GM23338 (cell line): ENCODE results near the gene ROR1. TPM values are rescaled to one million over a fixed set of nuclear protein-coding genes. Genes with fewer than 3 reads are reported as not detected.

Experiments
- ATAC-seq: fragments of 200-7000 bp; cut with Tn5 transposase; 3 replicates; pipeline ENCODE4 v1.9.1; 2020
- DNase-seq: peaks from one replicate; pipeline ENCODE4 v3.0.0-alpha.2; 2015; ENCODE audit warnings: low spot score
- H2AFZ ChIP-seq: fragments of 200-600 bp; sonication (generic); 2 replicates; pipeline ENCODE4 v1.8.0; 2016; ENCODE audit warnings: antibody characterized with exemption, mild to moderate bottlenecking, moderate library complexity
- H3F3A ChIP-seq: fragments of 200-600 bp; sonication (generic); replicated peaks from 2 replicates; pipeline ENCODE4 v1.8.0; 2017; ENCODE audit warnings: antibody characterized with exemption, mixed run types, low read depth
- H3K27ac ChIP-seq: fragments of 200-600 bp; sonication (generic); 2 replicates; pipeline ENCODE4 v1.6.1; 2016; ENCODE audit warnings: low read depth
- H3K27me3 ChIP-seq: fragments of 200-600 bp; sonication (generic); 2 replicates; pipeline ENCODE4 v1.8.0; 2016; ENCODE audit warnings: mild to moderate bottlenecking, mixed run types, moderate library complexity; ENCODE audit not compliant: insufficient read depth
- H3K36me3 ChIP-seq: fragments of 200-600 bp; sonication (generic); 2 replicates; pipeline ENCODE4 v1.8.0; 2016; ENCODE audit warnings: mild to moderate bottlenecking; ENCODE audit not compliant: insufficient read depth
- H3K4me1 ChIP-seq: fragments of 200-600 bp; sonication (generic); 2 replicates; pipeline ENCODE4 v1.8.0; 2016; ENCODE audit warnings: mild to moderate bottlenecking, moderate library complexity; ENCODE audit not compliant: insufficient read depth
- H3K4me2 ChIP-seq: fragments of 200-600 bp; sonication (generic); 2 replicates; pipeline ENCODE4 v1.7.1; 2017; ENCODE audit warnings: mixed run types
- H3K4me3 ChIP-seq: fragments of 200-600 bp; sonication (generic); 2 replicates; pipeline ENCODE4 v1.6.1; 2016; ENCODE audit warnings: mixed run types
- H3K79me2 ChIP-seq: fragments of 200-600 bp; sonication (generic); replicated peaks from 2 replicates; pipeline ENCODE4 v1.8.0; 2017; ENCODE audit warnings: mild to moderate bottlenecking; ENCODE audit not compliant: insufficient read depth
- H3K9me2 ChIP-seq: fragments of 200-600 bp; sonication (generic); 2 replicates; pipeline ENCODE4 v1.8.0; 2017; ENCODE audit not compliant: insufficient read depth
- H4K20me1 ChIP-seq: fragments of 200-600 bp; sonication (generic); replicated peaks from 2 replicates; pipeline ENCODE4 v1.8.0; 2017; ENCODE audit warnings: mild to moderate bottlenecking; ENCODE audit not compliant: insufficient read depth
- H3K27ac Mint-ChIP-seq: 2 replicates; pipeline ENCODE4 v1.8.0; 2020; ENCODE audit warnings: inconsistent platforms, mild to moderate bottlenecking, moderate library complexity, mixed read lengths
- H3K27me3 Mint-ChIP-seq: 3 replicates; pipeline ENCODE4 v1.8.0; 2022; ENCODE audit warnings: low read depth, mild to moderate bottlenecking, moderate library complexity, mixed read lengths, inconsistent platforms; ENCODE audit not compliant: insufficient read depth, poor library complexity
- H3K36me3 Mint-ChIP-seq: 3 replicates; pipeline ENCODE4 v1.8.0; 2021; ENCODE audit warnings: low read depth, mild to moderate bottlenecking, inconsistent platforms, moderate library complexity, mixed read lengths
- H3K4me1 Mint-ChIP-seq: 3 replicates; pipeline ENCODE4 v1.8.0; 2020; ENCODE audit warnings: mild to moderate bottlenecking, inconsistent platforms, mixed read lengths
- H3K4me3 Mint-ChIP-seq: 3 replicates; pipeline ENCODE4 v1.8.0; 2021; ENCODE audit warnings: moderate library complexity, mild to moderate bottlenecking, inconsistent platforms, mixed read lengths
- H3K9me3 Mint-ChIP-seq: 3 replicates; pipeline ENCODE4 v1.8.0; 2020; ENCODE audit warnings: moderate library complexity, mild to moderate bottlenecking, inconsistent platforms, mixed read lengths
- EZH2 ChIP-seq: fragments of 200-600 bp; sonication (generic); IDR thresholded peaks from one replicate; pipeline ENCODE4 v1.8.0; 2017; ENCODE audit warnings: antibody characterized with exemption, mild to moderate bottlenecking, low read depth; ENCODE audit not compliant: unreplicated experiment
- EZH2phosphoT487 ChIP-seq: fragments of 200-600 bp; sonication (generic); IDR thresholded peaks from one replicate; pipeline ENCODE4 v1.8.1; 2018; ENCODE audit warnings: antibody characterized with exemption; ENCODE audit not compliant: unreplicated experiment
- JUNB ChIP-seq: IDR thresholded peaks from one replicate; pipeline ENCODE4 v1.6.1; 2016; ENCODE audit warnings: antibody characterized with exemption; ENCODE audit not compliant: unreplicated experiment
- NANOG ChIP-seq: IDR thresholded peaks from 2 replicates; pipeline ENCODE4 v1.6.1; 2016; ENCODE audit warnings: antibody characterized with exemption, borderline replicate concordance
- POLR2AphosphoS5 ChIP-seq: IDR thresholded peaks from 2 replicates; pipeline ENCODE4 v1.6.1; 2016; ENCODE audit warnings: antibody characterized with exemption, low read depth
- ZNF114 ChIP-seq: fragments of 250-450 bp; sonication (Bioruptor Pico); IDR thresholded peaks from 2 replicates; pipeline ENCODE4 v1.5.0; 2020; ENCODE audit warnings: mild to moderate bottlenecking, moderate library complexity
- ZNF331 ChIP-seq: fragments of 250-450 bp; sonication (Bioruptor Pico); IDR thresholded peaks from 2 replicates; pipeline ENCODE4 v1.5.0; 2020; ENCODE audit warnings: low read depth, mild to moderate bottlenecking, moderate library complexity
- polyA plus RNA-seq: library from polyadenylated mRNA; unstranded; fragments of >200 nt; fragmentation: Nextera tagmentation; extraction: Ambion mirVana; gene quantifications from 2 replicates; pipeline ENCODE4 v1.2.1, GENCODE V29; 2016
- total RNA-seq: library from RNA; depleted of rRNA; stranded (reverse); fragments of >200 nt; shearing (Covaris generic); gene quantifications from 2 replicates; pipeline ENCODE4 v1.2.3, GENCODE V29; 2014
- TF ChIP-seq, protein P1 (sequence below), 2 experiments: fragments of 200-600 bp in 1 of 2; sonication (generic) in 1 of 2; conservative IDR thresholded peaks; 2 replicates each; pipeline versions ENCODE4 v1.5.1 to v1.6.1; 2016 to 2017; ENCODE audit warnings: antibody characterized with exemption in 2 of 2, low read depth in 2 of 2, mild to moderate bottlenecking in 2 of 2, moderate library complexity in 1 of 2
- TF ChIP-seq, protein P2 (sequence below): IDR thresholded peaks from one replicate; pipeline ENCODE4 v1.6.1; 2018; ENCODE audit warnings: antibody characterized with exemption; ENCODE audit not compliant: unreplicated experiment
- TF ChIP-seq, protein P3 (sequence below): IDR thresholded peaks from 2 replicates; pipeline ENCODE4 v1.6.1; 2016; ENCODE audit warnings: antibody characterized with exemption
- TF ChIP-seq, protein P4 (sequence below): fragments of 250-450 bp; sonication (Bioruptor Pico); IDR thresholded peaks from 2 replicates; pipeline ENCODE4 v1.5.0; 2020; ENCODE audit warnings: mild to moderate bottlenecking, moderate library complexity

ROR1 gene
- total and polyA plus RNA-seq, 2 experiments from 2014 or later = 59.7 to 96.0 TPM

DNA sequence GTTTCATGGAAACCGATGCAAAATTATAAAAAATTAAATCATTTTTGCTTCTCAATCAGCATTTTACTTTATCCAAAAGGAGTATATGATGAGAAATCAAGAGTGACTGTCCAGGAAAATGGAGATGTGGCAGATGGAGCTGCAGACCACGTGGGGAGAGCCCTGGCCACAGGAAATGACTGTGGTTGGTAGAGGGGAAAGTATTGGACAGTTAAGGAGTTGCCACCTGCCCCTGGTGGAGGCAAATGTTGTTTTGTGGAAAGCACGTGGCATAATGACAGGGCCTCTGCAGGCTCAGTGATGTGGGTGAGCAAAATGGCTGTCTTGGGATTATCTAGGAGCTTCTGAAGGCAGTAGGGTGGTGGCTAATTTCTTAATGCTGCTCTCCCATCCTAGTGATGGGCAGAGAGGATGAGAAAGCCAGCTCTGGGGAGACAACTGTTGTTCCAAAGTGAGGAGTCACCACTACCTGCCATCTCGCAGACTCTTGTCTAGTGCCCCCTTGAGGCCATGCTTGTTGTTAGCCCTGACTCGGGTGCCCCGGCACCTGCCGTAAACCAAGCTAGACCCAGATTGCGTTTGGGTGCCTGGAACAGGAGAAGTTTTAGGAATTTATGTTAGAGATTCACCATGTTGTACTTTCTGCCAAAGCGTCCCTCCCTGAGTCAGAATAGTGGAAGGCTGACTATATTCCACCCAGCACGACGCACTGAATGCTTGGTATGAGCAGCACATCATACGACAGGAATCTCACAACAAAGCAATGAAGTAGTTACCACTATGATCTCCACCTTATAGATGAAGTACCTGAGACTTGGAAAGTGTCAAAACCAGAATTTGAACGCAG is 144.0 kb downstream of the ROR1 start:
- H3K4me1 ChIP-seq = peaks cover 64% of the 10 kb centered on the region

More for the DNA sequence above, 144.0 kb downstream of the ROR1 start:
- TF ChIP-seq ZNF331 (CRISPR knock-in tag) = no peak
- TF ChIP-seq, protein P1, sequence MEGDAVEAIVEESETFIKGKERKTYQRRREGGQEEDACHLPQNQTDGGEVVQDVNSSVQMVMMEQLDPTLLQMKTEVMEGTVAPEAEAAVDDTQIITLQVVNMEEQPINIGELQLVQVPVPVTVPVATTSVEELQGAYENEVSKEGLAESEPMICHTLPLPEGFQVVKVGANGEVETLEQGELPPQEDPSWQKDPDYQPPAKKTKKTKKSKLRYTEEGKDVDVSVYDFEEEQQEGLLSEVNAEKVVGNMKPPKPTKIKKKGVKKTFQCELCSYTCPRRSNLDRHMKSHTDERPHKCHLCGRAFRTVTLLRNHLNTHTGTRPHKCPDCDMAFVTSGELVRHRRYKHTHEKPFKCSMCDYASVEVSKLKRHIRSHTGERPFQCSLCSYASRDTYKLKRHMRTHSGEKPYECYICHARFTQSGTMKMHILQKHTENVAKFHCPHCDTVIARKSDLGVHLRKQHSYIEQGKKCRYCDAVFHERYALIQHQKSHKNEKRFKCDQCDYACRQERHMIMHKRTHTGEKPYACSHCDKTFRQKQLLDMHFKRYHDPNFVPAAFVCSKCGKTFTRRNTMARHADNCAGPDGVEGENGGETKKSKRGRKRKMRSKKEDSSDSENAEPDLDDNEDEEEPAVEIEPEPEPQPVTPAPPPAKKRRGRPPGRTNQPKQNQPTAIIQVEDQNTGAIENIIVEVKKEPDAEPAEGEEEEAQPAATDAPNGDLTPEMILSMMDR (conservative IDR thresholded peaks at IDR 0.05; ENCODE audit: low read depth in 2 of 2) = peak; percentile 78 to 87
- TF ChIP-seq POLR2AphosphoS5 = no peak
- no peak for TF ChIP-seq EZH2phosphoT487
- TF ChIP-seq, protein P2, sequence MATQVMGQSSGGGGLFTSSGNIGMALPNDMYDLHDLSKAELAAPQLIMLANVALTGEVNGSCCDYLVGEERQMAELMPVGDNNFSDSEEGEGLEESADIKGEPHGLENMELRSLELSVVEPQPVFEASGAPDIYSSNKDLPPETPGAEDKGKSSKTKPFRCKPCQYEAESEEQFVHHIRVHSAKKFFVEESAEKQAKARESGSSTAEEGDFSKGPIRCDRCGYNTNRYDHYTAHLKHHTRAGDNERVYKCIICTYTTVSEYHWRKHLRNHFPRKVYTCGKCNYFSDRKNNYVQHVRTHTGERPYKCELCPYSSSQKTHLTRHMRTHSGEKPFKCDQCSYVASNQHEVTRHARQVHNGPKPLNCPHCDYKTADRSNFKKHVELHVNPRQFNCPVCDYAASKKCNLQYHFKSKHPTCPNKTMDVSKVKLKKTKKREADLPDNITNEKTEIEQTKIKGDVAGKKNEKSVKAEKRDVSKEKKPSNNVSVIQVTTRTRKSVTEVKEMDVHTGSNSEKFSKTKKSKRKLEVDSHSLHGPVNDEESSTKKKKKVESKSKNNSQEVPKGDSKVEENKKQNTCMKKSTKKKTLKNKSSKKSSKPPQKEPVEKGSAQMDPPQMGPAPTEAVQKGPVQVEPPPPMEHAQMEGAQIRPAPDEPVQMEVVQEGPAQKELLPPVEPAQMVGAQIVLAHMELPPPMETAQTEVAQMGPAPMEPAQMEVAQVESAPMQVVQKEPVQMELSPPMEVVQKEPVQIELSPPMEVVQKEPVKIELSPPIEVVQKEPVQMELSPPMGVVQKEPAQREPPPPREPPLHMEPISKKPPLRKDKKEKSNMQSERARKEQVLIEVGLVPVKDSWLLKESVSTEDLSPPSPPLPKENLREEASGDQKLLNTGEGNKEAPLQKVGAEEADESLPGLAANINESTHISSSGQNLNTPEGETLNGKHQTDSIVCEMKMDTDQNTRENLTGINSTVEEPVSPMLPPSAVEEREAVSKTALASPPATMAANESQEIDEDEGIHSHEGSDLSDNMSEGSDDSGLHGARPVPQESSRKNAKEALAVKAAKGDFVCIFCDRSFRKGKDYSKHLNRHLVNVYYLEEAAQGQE = no peak
- no peak for TF ChIP-seq ZNF114 (CRISPR knock-in tag)
- TF ChIP-seq JUNB = no peak
- no peak for TF ChIP-seq EZH2
- TF ChIP-seq, protein P3, sequence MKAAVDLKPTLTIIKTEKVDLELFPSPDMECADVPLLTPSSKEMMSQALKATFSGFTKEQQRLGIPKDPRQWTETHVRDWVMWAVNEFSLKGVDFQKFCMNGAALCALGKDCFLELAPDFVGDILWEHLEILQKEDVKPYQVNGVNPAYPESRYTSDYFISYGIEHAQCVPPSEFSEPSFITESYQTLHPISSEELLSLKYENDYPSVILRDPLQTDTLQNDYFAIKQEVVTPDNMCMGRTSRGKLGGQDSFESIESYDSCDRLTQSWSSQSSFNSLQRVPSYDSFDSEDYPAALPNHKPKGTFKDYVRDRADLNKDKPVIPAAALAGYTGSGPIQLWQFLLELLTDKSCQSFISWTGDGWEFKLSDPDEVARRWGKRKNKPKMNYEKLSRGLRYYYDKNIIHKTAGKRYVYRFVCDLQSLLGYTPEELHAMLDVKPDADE = no peak
- TF ChIP-seq, protein P4, sequence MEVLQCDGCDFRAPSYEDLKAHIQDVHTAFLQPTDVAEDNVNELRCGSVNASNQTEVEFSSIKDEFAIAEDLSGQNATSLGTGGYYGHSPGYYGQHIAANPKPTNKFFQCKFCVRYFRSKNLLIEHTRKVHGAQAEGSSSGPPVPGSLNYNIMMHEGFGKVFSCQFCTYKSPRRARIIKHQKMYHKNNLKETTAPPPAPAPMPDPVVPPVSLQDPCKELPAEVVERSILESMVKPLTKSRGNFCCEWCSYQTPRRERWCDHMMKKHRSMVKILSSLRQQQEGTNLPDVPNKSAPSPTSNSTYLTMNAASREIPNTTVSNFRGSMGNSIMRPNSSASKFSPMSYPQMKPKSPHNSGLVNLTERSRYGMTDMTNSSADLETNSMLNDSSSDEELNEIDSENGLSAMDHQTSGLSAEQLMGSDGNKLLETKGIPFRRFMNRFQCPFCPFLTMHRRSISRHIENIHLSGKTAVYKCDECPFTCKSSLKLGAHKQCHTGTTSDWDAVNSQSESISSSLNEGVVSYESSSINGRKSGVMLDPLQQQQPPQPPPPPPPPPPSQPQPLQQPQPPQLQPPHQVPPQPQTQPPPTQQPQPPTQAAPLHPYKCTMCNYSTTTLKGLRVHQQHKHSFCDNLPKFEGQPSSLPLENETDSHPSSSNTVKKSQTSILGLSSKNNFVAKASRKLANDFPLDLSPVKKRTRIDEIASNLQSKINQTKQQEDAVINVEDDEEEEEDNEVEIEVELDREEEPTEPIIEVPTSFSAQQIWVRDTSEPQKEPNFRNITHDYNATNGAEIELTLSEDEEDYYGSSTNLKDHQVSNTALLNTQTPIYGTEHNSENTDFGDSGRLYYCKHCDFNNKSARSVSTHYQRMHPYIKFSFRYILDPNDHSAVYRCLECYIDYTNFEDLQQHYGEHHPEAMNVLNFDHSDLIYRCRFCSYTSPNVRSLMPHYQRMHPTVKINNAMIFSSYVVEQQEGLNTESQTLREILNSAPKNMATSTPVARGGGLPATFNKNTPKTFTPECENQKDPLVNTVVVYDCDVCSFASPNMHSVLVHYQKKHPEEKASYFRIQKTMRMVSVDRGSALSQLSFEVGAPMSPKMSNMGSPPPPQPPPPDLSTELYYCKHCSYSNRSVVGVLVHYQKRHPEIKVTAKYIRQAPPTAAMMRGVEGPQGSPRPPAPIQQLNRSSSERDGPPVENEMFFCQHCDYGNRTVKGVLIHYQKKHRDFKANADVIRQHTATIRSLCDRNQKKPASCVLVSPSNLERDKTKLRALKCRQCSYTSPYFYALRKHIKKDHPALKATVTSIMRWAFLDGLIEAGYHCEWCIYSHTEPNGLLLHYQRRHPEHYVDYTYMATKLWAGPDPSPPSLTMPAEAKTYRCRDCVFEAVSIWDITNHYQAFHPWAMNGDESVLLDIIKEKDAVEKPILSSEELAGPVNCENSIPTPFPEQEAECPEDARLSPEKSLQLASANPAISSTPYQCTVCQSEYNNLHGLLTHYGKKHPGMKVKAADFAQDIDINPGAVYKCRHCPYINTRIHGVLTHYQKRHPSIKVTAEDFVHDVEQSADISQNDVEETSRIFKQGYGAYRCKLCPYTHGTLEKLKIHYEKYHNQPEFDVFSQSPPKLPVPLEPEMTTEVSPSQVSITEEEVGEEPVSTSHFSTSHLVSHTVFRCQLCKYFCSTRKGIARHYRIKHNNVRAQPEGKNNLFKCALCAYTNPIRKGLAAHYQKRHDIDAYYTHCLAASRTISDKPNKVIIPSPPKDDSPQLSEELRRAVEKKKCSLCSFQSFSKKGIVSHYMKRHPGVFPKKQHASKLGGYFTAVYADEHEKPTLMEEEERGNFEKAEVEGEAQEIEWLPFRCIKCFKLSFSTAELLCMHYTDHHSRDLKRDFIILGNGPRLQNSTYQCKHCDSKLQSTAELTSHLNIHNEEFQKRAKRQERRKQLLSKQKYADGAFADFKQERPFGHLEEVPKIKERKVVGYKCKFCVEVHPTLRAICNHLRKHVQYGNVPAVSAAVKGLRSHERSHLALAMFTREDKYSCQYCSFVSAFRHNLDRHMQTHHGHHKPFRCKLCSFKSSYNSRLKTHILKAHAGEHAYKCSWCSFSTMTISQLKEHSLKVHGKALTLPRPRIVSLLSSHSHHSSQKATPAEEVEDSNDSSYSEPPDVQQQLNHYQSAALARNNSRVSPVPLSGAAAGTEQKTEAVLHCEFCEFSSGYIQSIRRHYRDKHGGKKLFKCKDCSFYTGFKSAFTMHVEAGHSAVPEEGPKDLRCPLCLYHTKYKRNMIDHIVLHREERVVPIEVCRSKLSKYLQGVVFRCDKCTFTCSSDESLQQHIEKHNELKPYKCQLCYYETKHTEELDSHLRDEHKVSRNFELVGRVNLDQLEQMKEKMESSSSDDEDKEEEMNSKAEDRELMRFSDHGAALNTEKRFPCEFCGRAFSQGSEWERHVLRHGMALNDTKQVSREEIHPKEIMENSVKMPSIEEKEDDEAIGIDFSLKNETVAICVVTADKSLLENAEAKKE (CRISPR knock-in tag) = peak; percentile 88
- TF ChIP-seq NANOG = no peak
- no peak overlapping the region for H3K27ac ChIP-seq
- peaks cover 84% of the 10 kb centered on the region for H3K4me1 Mint-ChIP-seq
- no peak overlapping the region for H2AFZ ChIP-seq
- H4K20me1 ChIP-seq = peaks cover 6% of the 10 kb centered on the region
- no peaks in the 10 kb centered on the region for H3K9me2 ChIP-seq
- no peaks in the 10 kb centered on the region for H3K36me3 Mint-ChIP-seq
- no peak overlapping the region for H3K4me3 ChIP-seq
- no peak overlapping the region for H3K27ac Mint-ChIP-seq
- H3K9me3 Mint-ChIP-seq = no peaks in the 10 kb centered on the region
- peak; percentile 74 for ATAC-seq
- H3K4me3 Mint-ChIP-seq = no peak overlapping the region
- no peaks in the 10 kb centered on the region for H3K27me3 ChIP-seq
- H3K36me3 ChIP-seq = no peaks in the 10 kb centered on the region
- no peak overlapping the region for H3K4me2 ChIP-seq
- H3F3A ChIP-seq = no peaks in the 10 kb centered on the region
- H3K79me2 ChIP-seq = peaks cover 96% of the 10 kb centered on the region
- DNase-seq = peak; percentile 90
- peaks cover 2% of the 10 kb centered on the region for H3K27me3 Mint-ChIP-seq
